H1 (cell line): ENCODE results near the gene ZC3H7B. TPM values are rescaled to one million over a fixed set of nuclear protein-coding genes. Genes with fewer than 3 reads are reported as not detected.

Experiments used
- CHD7 ChIP-seq: fragments of 300-600 bp; sonication (generic); IDR thresholded peaks from 2 replicates; pipeline ENCODE4 v1.7.1; 2012; ENCODE audit warnings: low read length, moderate library complexity, mild to moderate bottlenecking, inconsistent platforms; ENCODE audit not compliant: insufficient replicate concordance
- NRF1 ChIP-seq: IDR thresholded peaks from 2 replicates; pipeline ENCODE4 v1.6.1; 2011; ENCODE audit warnings: mild to moderate bottlenecking, low read depth, low read length, improper control_type of control experiment
- polyA plus RNA-seq, 7 experiments: library from polyadenylated mRNA; depleted of rRNA in 3 of 7; stranded (reverse) in 5 of 7; unstranded in 2 of 7; fragments of >200 nt in 5 of 7; fragments of 200-250 nt in 2 of 7; gene quantifications; 1 replicate in 5 of 7; 2 replicates in 1 of 7; 4 replicates in 1 of 7; pipeline versions ENCODE4 v1.2.1 to v1.2.3, GENCODE V29; 2011 to 2013; ENCODE audit warnings: missing spikeins in 2 of 7, mixed read lengths in 2 of 7
- total RNA-seq: library from RNA; stranded (reverse); fragmentation: NEBNext Ultra II Directional; extraction: Animal tissue kit (Norgen Biotek cat#: 25700); gene quantifications from 2 replicates; pipeline ENCODE4 v1.2.1, GENCODE V29; 2021

Gene ZC3H7B
- total and polyA plus RNA-seq, 2 of the 8 experiments (the other 6 are each of a cell fraction or from before 2014, with no cell fraction given) = 35.5 to 78.6 TPM

- TF ChIP-seq CHD7 (no peak), NRF1 (no peak)
Observed at GRCh38 chr22:41394012-41394356, 92.7 kb downstream of the ZC3H7B start (continued).
